Sigmoid colon (tissue), 4 donors: Measurements from ENCODE around the gene SF1.

Experiments used
- POLR2AphosphoS5 ChIP-seq, 4 donors: sonication (generic); formaldehyde crosslinking; IDR thresholded peaks; one replicate each; pipeline ENCODE4 v1.6.1; 2017; ENCODE audit warnings: antibody characterized with exemption in 4 of 4
- TF ChIP-seq, protein P1 (sequence below), 4 experiments: fragments of 450-650 bp in 3 of 4; fragments of 200-600 bp in 1 of 4; IDR thresholded peaks; one replicate each; pipeline ENCODE4 v1.5.1; 2016 to 2019; ENCODE audit warnings: antibody characterized with exemption in 4 of 4, mild to moderate bottlenecking in 3 of 4, moderate library complexity in 2 of 4

DNA sequence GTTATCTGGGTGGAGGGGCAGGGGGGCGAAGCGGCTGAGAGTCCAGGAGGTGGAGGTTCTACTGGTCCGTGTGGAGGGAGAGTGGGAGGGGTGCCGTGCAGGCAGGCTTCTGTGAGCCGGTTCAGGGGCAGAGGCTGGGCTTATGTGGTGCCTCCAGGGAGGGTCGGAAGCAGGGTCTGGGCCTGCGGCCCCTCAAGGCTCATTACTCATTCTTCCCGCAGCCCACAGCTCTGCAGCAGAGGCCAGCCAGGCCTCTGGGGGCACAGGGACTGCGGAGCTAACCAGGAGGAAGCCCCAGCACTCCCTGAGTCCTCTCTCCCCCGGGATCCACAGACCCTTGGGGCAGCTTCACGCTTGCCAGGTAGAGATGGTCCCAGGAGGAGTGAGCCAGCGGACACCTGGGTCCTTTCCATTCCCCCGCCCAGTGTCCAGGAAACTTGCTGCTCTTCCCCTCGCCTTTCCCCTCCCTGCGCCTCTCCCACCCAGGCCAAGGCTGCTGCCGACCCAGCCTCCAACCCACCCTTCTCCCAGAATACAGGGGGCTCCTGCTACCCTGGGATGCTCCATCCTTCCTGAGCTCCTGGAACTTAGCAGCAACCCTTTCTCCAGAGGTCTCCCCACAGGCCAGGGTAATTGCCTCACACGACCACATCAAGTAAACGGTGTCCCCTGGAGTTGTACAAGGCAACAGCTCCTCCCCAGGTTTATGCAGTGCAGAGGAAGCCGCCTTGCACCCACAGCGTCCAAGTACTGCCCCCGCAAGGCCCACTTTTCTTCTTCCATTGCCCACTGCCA lies 61.7 kb downstream of the SF1 start:
- TF ChIP-seq, protein P1, sequence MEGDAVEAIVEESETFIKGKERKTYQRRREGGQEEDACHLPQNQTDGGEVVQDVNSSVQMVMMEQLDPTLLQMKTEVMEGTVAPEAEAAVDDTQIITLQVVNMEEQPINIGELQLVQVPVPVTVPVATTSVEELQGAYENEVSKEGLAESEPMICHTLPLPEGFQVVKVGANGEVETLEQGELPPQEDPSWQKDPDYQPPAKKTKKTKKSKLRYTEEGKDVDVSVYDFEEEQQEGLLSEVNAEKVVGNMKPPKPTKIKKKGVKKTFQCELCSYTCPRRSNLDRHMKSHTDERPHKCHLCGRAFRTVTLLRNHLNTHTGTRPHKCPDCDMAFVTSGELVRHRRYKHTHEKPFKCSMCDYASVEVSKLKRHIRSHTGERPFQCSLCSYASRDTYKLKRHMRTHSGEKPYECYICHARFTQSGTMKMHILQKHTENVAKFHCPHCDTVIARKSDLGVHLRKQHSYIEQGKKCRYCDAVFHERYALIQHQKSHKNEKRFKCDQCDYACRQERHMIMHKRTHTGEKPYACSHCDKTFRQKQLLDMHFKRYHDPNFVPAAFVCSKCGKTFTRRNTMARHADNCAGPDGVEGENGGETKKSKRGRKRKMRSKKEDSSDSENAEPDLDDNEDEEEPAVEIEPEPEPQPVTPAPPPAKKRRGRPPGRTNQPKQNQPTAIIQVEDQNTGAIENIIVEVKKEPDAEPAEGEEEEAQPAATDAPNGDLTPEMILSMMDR (IDR thresholded peaks at IDR 0.05), result no peak
- no peak for TF ChIP-seq POLR2AphosphoS5 (IDR thresholded peaks at IDR 0.05)
